Measurements from ENCODE around the gene LASP1. TPM values are rescaled to one million over a fixed set of nuclear protein-coding genes. Genes with fewer than 3 reads are reported as not detected.

LASP1 gene
- total and polyA plus RNA-seq, 2 of the 8 experiments (the other 6 are each of a cell fraction or from before 2014, with no cell fraction given): 114 to 180 TPM

DNA sequence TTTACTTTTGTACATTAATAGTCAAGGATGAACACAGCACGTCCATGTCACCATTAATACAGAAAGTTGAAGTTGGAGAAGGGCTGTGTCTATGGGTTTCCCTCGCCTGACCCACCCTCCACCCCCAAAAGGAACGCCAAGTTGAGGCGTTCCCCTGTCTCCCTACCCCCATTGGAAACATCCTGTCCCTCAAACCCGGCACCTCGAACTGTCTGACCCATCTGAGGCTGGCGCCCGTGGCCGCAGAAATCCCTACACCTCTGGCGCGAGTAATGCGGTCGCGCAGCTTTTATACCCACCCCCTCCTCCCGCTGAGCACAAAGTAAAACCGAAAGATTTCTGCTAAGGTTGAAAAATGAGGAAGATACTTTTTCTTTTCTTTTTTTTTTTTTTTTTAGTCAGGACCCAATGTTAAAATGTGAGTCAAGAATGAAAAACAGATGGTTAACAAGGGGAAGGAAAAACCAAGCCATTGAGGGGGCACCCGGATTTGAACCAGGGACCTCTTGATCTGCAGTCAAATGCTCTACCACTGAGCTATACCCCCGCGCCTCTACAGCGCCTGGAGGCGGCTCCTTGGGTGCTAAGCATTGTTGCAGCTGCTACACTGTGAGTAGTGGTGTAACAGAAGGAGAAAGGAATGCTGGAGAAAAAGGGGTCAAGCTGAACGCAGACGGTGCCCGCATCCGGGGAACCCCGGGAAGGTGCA lies 887 bp upstream of the LASP1 start:
- Histone ChIP-seq H3K14ac (ENCODE audit: insufficient read length) (no peak overlapping the region), H3K56ac (replicated peaks; ENCODE audit: insufficient read length, low read depth, low read length) (peak overlapping the region; percentile 75), H3K27me3 (replicated peaks in 1 of 4; ENCODE audit: control insufficient read depth in 3 of 4, extremely low read depth in 1 of 4, insufficient read depth in 3 of 4, low read length in 3 of 4) (no peaks in the 10 kb centered on the region), H2BK5ac (ENCODE audit: low read depth, low read length) (peak overlapping the region; percentile 90), H4K20me1 (replicated peaks in 1 of 2; ENCODE audit: control insufficient read depth in 1 of 2, insufficient read depth in 2 of 2, low read length in 2 of 2) (peaks cover 0 to 7% of the 10 kb centered on the region in 2 experiments), H2BK15ac (ENCODE audit: low read length) (no peak overlapping the region), H2BK120ac (replicated peaks; ENCODE audit: low read depth, low read length) (no peak overlapping the region), H3K18ac (ENCODE audit: extremely low read depth, low read length) (peak overlapping the region; percentile 26), H3K4me1 (replicated peaks in 1 of 4; ENCODE audit: control insufficient read depth in 3 of 4, insufficient read depth in 4 of 4, low read length in 3 of 4) (peaks cover 0 to 24% (median 13%) of the 10 kb centered on the region in 4 experiments; a peak in 6 of 7 replicates), H2AFZ (ENCODE audit: low read length) (peak overlapping the region; percentile 67; the same call in 1 of the 2 replicates), H3K9ac (replicated peaks in 1 of 4; ENCODE audit: extremely low read depth in 1 of 4, low read depth in 3 of 4, low read length in 3 of 4) (peak overlapping the region in 3 of 4 experiments; percentile 75 to 82 (median 79); a peak in 6 of 7 replicates), H3K23me2 (ENCODE audit: low read depth, low read length) (peaks cover 17% of the 10 kb centered on the region), H4K91ac (replicated peaks; ENCODE audit: insufficient read length, low read length) (peak overlapping the region; percentile 69), H3K27ac (ENCODE audit: low read depth, low read length) (peak overlapping the region; percentile 81), H3K9me3 (ENCODE audit: insufficient read depth in 2 of 2, low read depth in 1 of 2, low read length in 1 of 2) (no peaks in the 10 kb centered on the region), H4K5ac (ENCODE audit: insufficient read length, low read depth, low read length) (peak overlapping the region; percentile 89), H3K4me2 (ENCODE audit: insufficient read depth in 1 of 2, low read depth in 2 of 2, low read length in 2 of 2) (peak overlapping the region; percentile 95 to 97), H3K23ac (ENCODE audit: insufficient read length) (no peak overlapping the region), H3K4me3 (ENCODE audit: extremely low read depth in 1 of 4, insufficient read depth in 2 of 4, low read depth in 3 of 4, low read length in 4 of 4) (peak overlapping the region; percentile 88 to 100 (median 98)), H2AK5ac (ENCODE audit: low read depth, low read length) (no peak overlapping the region), H3K79me2 (ENCODE audit: control insufficient read depth in 1 of 2, insufficient read depth in 2 of 2, low read length in 2 of 2) (peaks cover 28 to 34% of the 10 kb centered on the region in 2 experiments), H4K8ac (ENCODE audit: extremely low read depth, insufficient read depth, low read length) (peak overlapping the region; percentile 79; the same call in 1 of the 2 replicates), H3K4ac (replicated peaks; ENCODE audit: insufficient read length, low read depth, low read length) (no peak overlapping the region), H3K36me3 (ENCODE audit: control insufficient read depth in 2 of 4, insufficient read depth in 4 of 4, low read length in 3 of 4) (peaks cover 0 to 2% (median 0%) of the 10 kb centered on the region in 4 experiments; a peak in 1 of 8 replicates), H2BK20ac (ENCODE audit: low read length) (no peak overlapping the region), H3K79me1 (ENCODE audit: low read depth, low read length) (peaks cover 20% of the 10 kb centered on the region), H2BK12ac (ENCODE audit: low read depth, low read length) (no peak overlapping the region)
- DNase-seq (ENCODE audit: low read depth in 1 of 2, low spot score in 2 of 2) (peak; percentile 54 to 99), FAIRE-seq (no peak)
- ChIA-PET CTCF (ENCODE audit: partially characterized antibody) (interaction anchor here (0.6 to 2.7 kb wide), 10 partner anchors 13 to 287 kb away, joined by 3 to 9 read pairs (median 3); partner anchors contain the start of genes LASP1NB and PSMB3), POLR2A (ENCODE audit: partially characterized antibody) (interaction anchor here (0.7 to 24.3 kb wide), 18 partner anchors 10 to 285 kb away, joined by 3 to 468 read pairs (median 4); partner anchors contain the start of genes CWC25, LASP1NB, PIP4K2B and PSMB3)
- WGBS, 2 experiments (ENCODE audit: extremely low coverage in 1 of 2, insufficient coverage in 1 of 2, insufficient read length in 1 of 2, insufficient replicate concordance in 2 of 2, low coverage in 1 of 2, low lambda C conversion rate in 2 of 2, missing lambda C conversion rate in 1 of 2): 1% methylated on average over 26 of the region's 26 CpGs; no CpG with 5 or more reads in 1 of the 2 experiments
- TF ChIP-seq TCF12 (IDR thresholded peaks at IDR 0.05; ENCODE audit: low read depth, low read length): peak; percentile 70; the same call in 1 of the 2 replicates
- TF ChIP-seq, protein P1, sequence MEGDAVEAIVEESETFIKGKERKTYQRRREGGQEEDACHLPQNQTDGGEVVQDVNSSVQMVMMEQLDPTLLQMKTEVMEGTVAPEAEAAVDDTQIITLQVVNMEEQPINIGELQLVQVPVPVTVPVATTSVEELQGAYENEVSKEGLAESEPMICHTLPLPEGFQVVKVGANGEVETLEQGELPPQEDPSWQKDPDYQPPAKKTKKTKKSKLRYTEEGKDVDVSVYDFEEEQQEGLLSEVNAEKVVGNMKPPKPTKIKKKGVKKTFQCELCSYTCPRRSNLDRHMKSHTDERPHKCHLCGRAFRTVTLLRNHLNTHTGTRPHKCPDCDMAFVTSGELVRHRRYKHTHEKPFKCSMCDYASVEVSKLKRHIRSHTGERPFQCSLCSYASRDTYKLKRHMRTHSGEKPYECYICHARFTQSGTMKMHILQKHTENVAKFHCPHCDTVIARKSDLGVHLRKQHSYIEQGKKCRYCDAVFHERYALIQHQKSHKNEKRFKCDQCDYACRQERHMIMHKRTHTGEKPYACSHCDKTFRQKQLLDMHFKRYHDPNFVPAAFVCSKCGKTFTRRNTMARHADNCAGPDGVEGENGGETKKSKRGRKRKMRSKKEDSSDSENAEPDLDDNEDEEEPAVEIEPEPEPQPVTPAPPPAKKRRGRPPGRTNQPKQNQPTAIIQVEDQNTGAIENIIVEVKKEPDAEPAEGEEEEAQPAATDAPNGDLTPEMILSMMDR (IDR thresholded peaks at IDR 0.05; ENCODE audit: control extremely low read depth in 1 of 3, insufficient read depth in 1 of 3, low read depth in 1 of 3, low read length in 3 of 3): peak; percentile 38 to 52 (median 41)
- no peak for TF ChIP-seq BACH1 (IDR thresholded peaks at IDR 0.05; ENCODE audit: low read length)
- peak in 1 of 2 experiments; percentile 78; a peak in 1 of 4 replicates for TF ChIP-seq SIN3A (conservative IDR thresholded peaks at IDR 0.05 in 1 of 2, IDR thresholded peaks at IDR 0.05 in 1 of 2; ENCODE audit: low read depth in 1 of 2, low read length in 2 of 2)
- peak; percentile 77 for TF ChIP-seq TAF7 (optimal IDR thresholded peaks at IDR 0.05; ENCODE audit: borderline replicate concordance, low read depth, low read length)
- TF ChIP-seq SUZ12 (IDR thresholded peaks at IDR 0.05; ENCODE audit: low read length): no peak
- peak; percentile 70 for TF ChIP-seq TEAD4 (IDR thresholded peaks at IDR 0.05; ENCODE audit: low read depth, low read length)
- TF ChIP-seq EZH2 (IDR thresholded peaks at IDR 0.05; ENCODE audit: low read depth, low read length, severe bottlenecking): no peak

Measured in H1 (cell line).